ENCODE measurements around the gene ZFYVE28.

The ZFYVE28 gene

GRCh38 chr4:2459589-2460349 is 41.3 kb upstream of the ZFYVE28 start:
- no peak for TF ChIP-seq CTCF (IDR thresholded peaks at IDR 0.05; ENCODE audit: low read length, missing control alignments)
- DNase-seq (ENCODE audit: low read depth): no peak

GRCh38 chr4:2458546-2459491 is 40.4 kb upstream of the ZFYVE28 start:
- DNase-seq (ENCODE audit: low read depth): no peak
- no peak for TF ChIP-seq CTCF (IDR thresholded peaks at IDR 0.05; ENCODE audit: low read length, missing control alignments)
- no peak overlapping the region for H3K4me3 ChIP-seq (replicated peaks; ENCODE audit: low read depth, low read length)

More at GRCh38 chr4:2459589-2460349, 41.3 kb upstream of the ZFYVE28 start:
- no peak overlapping the region for H3K4me3 ChIP-seq (replicated peaks; ENCODE audit: low read depth, low read length)

GRCh38 chr4:2457481-2458295 is 39.2 kb upstream of the ZFYVE28 start:
- H3K4me3 ChIP-seq (replicated peaks; ENCODE audit: low read depth, low read length): no peak overlapping the region
- DNase-seq (ENCODE audit: low read depth): no peak
- no peak for TF ChIP-seq CTCF (IDR thresholded peaks at IDR 0.05; ENCODE audit: low read length, missing control alignments)

- H3K4me3 ChIP-seq (replicated peaks; ENCODE audit: low read depth, low read length): no peak overlapping the region
- no peak for DNase-seq (ENCODE audit: low read depth)
- TF ChIP-seq CTCF (IDR thresholded peaks at IDR 0.05; ENCODE audit: low read length, missing control alignments): no peak
Measured at GRCh38 chr4:2451821-2452785, 33.7 kb upstream of the ZFYVE28 start.

- no peak for TF ChIP-seq CTCF (IDR thresholded peaks at IDR 0.05; ENCODE audit: low read length, missing control alignments)
- no peak overlapping the region for H3K4me3 ChIP-seq (replicated peaks; ENCODE audit: low read depth, low read length)
- DNase-seq (ENCODE audit: low read depth): no peak
Measured at GRCh38 chr4:2451036-2451520, 32.6 kb upstream of the ZFYVE28 start.
